Heart right ventricle (tissue), 16 donors: ENCODE results near the gene HES3. TPM values are rescaled to one million over a fixed set of nuclear protein-coding genes. Genes with fewer than 3 reads are reported as not detected.

Source experiments
- ATAC-seq, 8 donors: fragments of 200-7000 bp; cut with Tn5 transposase; one replicate each; pipeline ENCODE4 v1.9.1; 2020; ENCODE audit warnings: mild to moderate bottlenecking in 8 of 8, moderate library complexity in 8 of 8, moderate number of reproducible peaks in 1 of 8
- DNase-seq, 2 donors: peaks; one replicate each; pipeline ENCODE4 v3.0.0-alpha.2; 2020
- H3K27ac ChIP-seq, 10 donors: fragments of 200-600 bp; sonication (generic) in 2 of 10; one replicate each; pipeline versions ENCODE4 v1.5.0 to v1.8.0; 2020 to 2022; ENCODE audit warnings: mild to moderate bottlenecking in 3 of 10
- H3K27me3 ChIP-seq, 7 donors: fragments of 200-600 bp; one replicate each; pipeline ENCODE4 v1.8.0; 2021 to 2022; ENCODE audit warnings: mild to moderate bottlenecking in 2 of 7
- H3K36me3 ChIP-seq, 9 donors: fragments of 200-600 bp; sonication (generic) in 1 of 9; one replicate each; pipeline versions ENCODE4 v1.5.0 to v1.8.0; 2020 to 2022; ENCODE audit warnings: mild to moderate bottlenecking in 2 of 9
- H3K4me1 ChIP-seq, 9 donors: fragments of 200-600 bp; sonication (generic) in 1 of 9; one replicate each; pipeline versions ENCODE4 v1.5.0 to v1.8.0; 2020 to 2022; ENCODE audit warnings: mild to moderate bottlenecking in 4 of 9
- H3K4me3 ChIP-seq, 10 donors: fragments of 200-600 bp; sonication (generic) in 2 of 10; one replicate each; pipeline versions ENCODE4 v1.5.0 to v1.8.0; 2020 to 2022; ENCODE audit warnings: mild to moderate bottlenecking in 7 of 10, moderate library complexity in 2 of 10
- H3K9me3 ChIP-seq, 11 donors: fragments of 200-600 bp in 10 of 11; sonication (generic) in 2 of 11; one replicate each; pipeline versions ENCODE4 v1.5.0 to v1.8.0; 2013 to 2022; ENCODE audit warnings: mild to moderate bottlenecking in 2 of 11, control low read depth in 1 of 11, moderate library complexity in 1 of 11
- CTCF ChIP-seq, 9 donors: fragments of 200-600 bp; sonication (generic) in 2 of 9; IDR thresholded peaks; one replicate each; pipeline versions ENCODE4 v1.5.0 to v1.8.0; 2021 to 2022; ENCODE audit warnings: antibody characterized with exemption in 9 of 9, mild to moderate bottlenecking in 5 of 9, moderate library complexity in 1 of 9
- WGBS, 2 donors: extraction: QIAGEN DNeasy Blood & Tissue Kit; methylation state at CpG; one replicate each; pipeline ENCODE4 v1.1.7; 2013; ENCODE audit warnings: inconsistent platforms in 1 of 2; 5-methylcytosine and 5-hydroxymethylcytosine counted together
- intact Hi-C, 10 donors: fragments of 100-400 bp; cut with DNase I; formaldehyde crosslinking; loops; one replicate each; pipeline versions ENCODE4 v1.11.1 to v1.14.2; 2022
- polyA plus RNA-seq, 2 donors: library from polyadenylated mRNA; stranded (reverse); fragments of 200-250 nt; gene quantifications; one replicate each; pipeline ENCODE4 v1.2.3, GENCODE V29; 2013
- total RNA-seq, 10 donors: library from RNA; stranded (reverse); fragmentation: NEBNext Ultra II Directional in 3 of 10; extraction: Animal tissue kit (Norgen Biotek cat#: 25700) in 3 of 10; gene quantifications; one replicate each; pipeline versions ENCODE4 v1.2.1 to v1.2.4, GENCODE V29; 2021 to 2023
- donor health status: Arrhythmogenic right ventricular cardiomyopathy.
- donor health status: ischemic (EF 13 %, LVEDD 7.1; RV severe dilation, severe dysfunction).
- donor health status: healthy with polysubstance abuse.
- donor health status: DM: no; HTN: yes; CAD: no.
- donor health status: DM: no; HTN: no; CAD: no.
- donor health status: ischemic (EF 25% LVEDD 6.9; RV normal size, moderate dysfunction).
- donor health status: ischemic (EF 25% LVEDD 5.7; RV mildly dilated, moderate dysfunction).
- donor health status: healthy.
- donor health status: DM: yes; HTN: yes; CAD: no.
- donor health status: Ischemic cardiomyopathy.
- donor health status: ischemic (EF 35%, LVEDD 5.7; RV mildly dilated, moderate dysfunction).
- donor health status: nonischemic (EF 11% LVEDD 7.7; RV severe dilation, severe dysfunction).
- donor health status: DM: yes; HTN: yes; CAD: no.
- donor health status: PGD.
- donor health status: ischemic (EF 29% LVEDD 5.4; RV normal size, mild dysfunction).
- donor health status: nonischemic (EF 23%, LVEDD 6.1; RV moderate dilation, normal function).

Gene HES3
- total and polyA plus RNA-seq, 12 donors = not detected

- no peak for TF ChIP-seq CTCF (IDR thresholded peaks at IDR 0.05)
- DNase-seq = no peak
- Histone ChIP-seq H3K27ac (no peak overlapping the region), H3K4me1 (no peaks in the 10 kb centered on the region), H3K36me3 (no peaks in the 10 kb centered on the region), H3K27me3 (no peaks in the 10 kb centered on the region), H3K4me3 (no peak overlapping the region), H3K9me3 (no peaks in the 10 kb centered on the region)
- WGBS, 2 donors = 93 to 97% methylated on average over 17 of the region's 17 CpGs
- intact Hi-C loops = loop anchor here in 1 of 10 donors (5.0 kb wide), 1 partner anchor 35 kb away; no protein-coding TSS in a partner anchor
- no peak for ATAC-seq
Measured at GRCh38 chr1:6282577-6283270, 38.7 kb downstream of the HES3 start.

- DNase-seq = no peak
- WGBS, 2 donors = 92 to 94% methylated on average over 11 of the region's 11 CpGs
- no peak overlapping the region for H3K4me3 ChIP-seq
- no peaks in the 10 kb centered on the region for H3K9me3 ChIP-seq
- H3K4me1 ChIP-seq = peaks cover 0 to 16% (median 3%) of the 10 kb centered on the region in 9 donors
- no peak for ATAC-seq
- intact Hi-C loops = no loop called here
- no peak overlapping the region for H3K27ac ChIP-seq
- no peaks in the 10 kb centered on the region for H3K36me3 ChIP-seq
- no peak for TF ChIP-seq CTCF (IDR thresholded peaks at IDR 0.05)
- H3K27me3 ChIP-seq = no peaks in the 10 kb centered on the region
Measured at GRCh38 chr1:6285336-6285735, 41.4 kb downstream of the HES3 start.

- Histone ChIP-seq H3K4me1 (peaks cover 0 to 23% (median 7%) of the 10 kb centered on the region in 9 donors), H3K27me3 (no peaks in the 10 kb centered on the region), H3K9me3 (no peaks in the 10 kb centered on the region), H3K27ac (no peak overlapping the region), H3K4me3 (no peak overlapping the region), H3K36me3 (no peaks in the 10 kb centered on the region)
- intact Hi-C loops = no loop called here
- no peak for DNase-seq
- TF ChIP-seq CTCF (IDR thresholded peaks at IDR 0.05) = no peak
- WGBS, 2 donors = 96 to 97% methylated on average over 8 of the region's 8 CpGs
- ATAC-seq = no peak
Measured at GRCh38 chr1:6286266-6286665, 42.3 kb downstream of the HES3 start.

GRCh38 chr1:6287029-6287428, 43.0 kb downstream of the HES3 start:
- ATAC-seq = no peak
- Histone ChIP-seq H3K36me3 (no peaks in the 10 kb centered on the region), H3K4me1 (peaks cover 0 to 31% (median 10%) of the 10 kb centered on the region in 9 donors), H3K27me3 (no peaks in the 10 kb centered on the region), H3K4me3 (no peak overlapping the region), H3K27ac (no peak overlapping the region), H3K9me3 (no peaks in the 10 kb centered on the region)
- intact Hi-C loops = no loop called here
- 86 to 91% methylated on average over 13 of the region's 13 CpGs for WGBS, 2 donors
- no peak for TF ChIP-seq CTCF (IDR thresholded peaks at IDR 0.05)
- DNase-seq = no peak
